Head of caudate nucleus (tissue), 42 donors: ENCODE data around the gene NPEPL1.
"Not testable (repeated sequence)": the region's sequence is repeated elsewhere in the genome, so short reads cannot be mapped to it uniquely, and the experiment has no call there.

Source experiments
- DNase-seq, 42 donors: peaks; one replicate each; pipeline versions ENCODE4 v3.0.0 to v3.0.0-alpha.2; 2020 to 2021; ENCODE audit warnings: mixed read lengths in 7 of 42
- intact Hi-C: fragments of 100-400 bp; cut with DNase I; formaldehyde crosslinking; loops from one replicate; pipeline ENCODE4 v1.15.0; 2022

NPEPL1 gene

DNA sequence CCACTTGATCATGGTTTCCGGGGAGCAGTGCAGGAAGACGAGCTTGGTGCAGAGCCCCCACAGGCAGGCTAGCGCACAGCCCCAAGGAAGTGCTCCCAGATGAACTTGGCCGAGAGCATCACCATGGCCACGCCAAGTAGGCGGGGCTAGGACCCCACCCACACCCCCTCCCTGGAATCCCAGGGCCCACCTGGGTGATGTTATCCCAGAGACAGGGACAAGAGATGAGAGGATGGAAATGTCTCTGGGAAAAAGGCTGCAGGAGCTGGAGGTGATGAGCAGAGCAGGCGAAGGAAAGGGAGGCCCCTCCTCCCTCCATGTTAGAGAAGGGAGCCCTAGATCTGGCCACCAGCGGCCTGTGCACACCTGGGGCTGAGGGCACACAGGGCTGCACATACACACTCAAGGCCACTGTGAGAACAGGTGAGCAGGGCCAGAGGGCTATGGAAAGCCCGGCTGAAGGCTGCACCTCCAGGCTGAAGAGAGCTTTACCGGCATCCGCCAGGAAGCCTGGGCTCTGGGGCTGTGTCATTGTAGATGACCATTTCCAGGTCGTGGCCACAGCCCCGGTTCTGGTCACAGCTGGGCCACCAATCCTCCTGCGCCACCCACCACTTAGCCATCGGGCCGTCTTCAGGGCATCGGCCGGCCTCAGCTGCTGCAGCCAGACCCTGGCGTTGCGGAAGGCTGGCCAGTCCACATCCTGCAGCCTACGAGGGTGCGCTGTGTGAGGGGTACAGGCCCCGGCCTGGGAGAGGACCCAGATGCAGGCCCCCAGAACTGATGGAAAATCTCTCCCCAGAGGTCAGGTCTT lies 24.9 kb downstream of the NPEPL1 start:
- peak in 21 of 42 donors; percentile 4 to 40 (median 13) for DNase-seq
- intact Hi-C loops, result no loop called here

DNA sequence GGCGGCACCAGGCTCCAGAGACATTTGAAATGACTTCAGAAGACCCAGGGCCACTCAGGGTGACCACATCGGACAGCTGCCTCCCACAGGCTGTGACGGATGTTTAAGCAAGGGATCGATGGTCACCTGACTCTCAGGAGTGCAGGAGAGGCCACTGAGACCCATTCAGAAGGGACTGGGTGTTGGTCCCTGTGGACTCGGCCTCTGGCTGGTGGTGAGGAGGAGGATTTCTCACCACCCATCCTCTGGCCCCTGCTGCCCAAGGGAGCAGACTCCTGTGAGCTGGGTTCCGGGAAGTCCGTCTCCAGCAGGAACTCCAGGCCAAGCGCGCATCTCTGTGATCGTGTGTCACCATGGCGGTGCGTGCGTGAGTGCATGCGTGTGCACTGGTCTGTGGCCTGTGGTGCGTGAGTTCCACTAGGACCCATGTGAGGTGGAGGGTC lies 25.5 kb downstream of the NPEPL1 start:
- intact Hi-C loops, result no loop called here
- peak in 18 of 42 donors; percentile 4 to 33 (median 13) for DNase-seq

DNA sequence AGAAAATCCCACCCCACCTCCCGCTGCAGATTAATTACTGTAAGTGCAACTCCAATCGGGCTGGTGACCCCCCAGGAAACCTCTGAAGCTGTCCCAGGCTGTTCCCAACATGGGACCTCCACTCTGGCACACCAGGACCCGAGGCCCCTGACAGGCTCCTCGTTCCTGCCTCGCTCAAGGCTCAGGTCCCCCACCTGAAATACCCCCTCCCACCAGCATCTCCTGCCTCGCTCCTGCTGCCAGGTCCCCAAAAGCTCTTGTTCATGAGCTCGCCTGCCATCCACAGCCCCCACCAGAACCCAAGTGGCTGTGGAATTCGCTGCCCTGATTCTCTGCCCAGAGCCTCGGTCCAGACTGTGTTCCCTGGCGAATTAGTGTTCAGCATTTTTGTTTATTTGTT lies 26.1 kb downstream of the NPEPL1 start:
- intact Hi-C loops, result no loop called here
- peak in 21 of 42 donors; percentile 3 to 40 (median 14) for DNase-seq

- DNase-seq, result peak in 23 of 42 donors; percentile 9 to 47 (median 25)
- intact Hi-C loops, result no loop called here
These were observed 26.7 kb downstream of the NPEPL1 start for GRCh38 chr20:58719258-58719657.

GRCh38 chr20:58719971-58720371 lies 27.4 kb downstream of the NPEPL1 start:
- DNase-seq, result peak in 11 of 42 donors; percentile 3 to 32 (median 9)

GRCh38 chr20:58720890-58721289 lies 28.3 kb downstream of the NPEPL1 start:
- DNase-seq, result peak in 6 of 42 donors; percentile 5 to 29 (median 12)
- intact Hi-C loops, result no loop called here

More at GRCh38 chr20:58719971-58720371, 27.4 kb downstream of the NPEPL1 start:
- intact Hi-C loops, result no loop called here

DNA sequence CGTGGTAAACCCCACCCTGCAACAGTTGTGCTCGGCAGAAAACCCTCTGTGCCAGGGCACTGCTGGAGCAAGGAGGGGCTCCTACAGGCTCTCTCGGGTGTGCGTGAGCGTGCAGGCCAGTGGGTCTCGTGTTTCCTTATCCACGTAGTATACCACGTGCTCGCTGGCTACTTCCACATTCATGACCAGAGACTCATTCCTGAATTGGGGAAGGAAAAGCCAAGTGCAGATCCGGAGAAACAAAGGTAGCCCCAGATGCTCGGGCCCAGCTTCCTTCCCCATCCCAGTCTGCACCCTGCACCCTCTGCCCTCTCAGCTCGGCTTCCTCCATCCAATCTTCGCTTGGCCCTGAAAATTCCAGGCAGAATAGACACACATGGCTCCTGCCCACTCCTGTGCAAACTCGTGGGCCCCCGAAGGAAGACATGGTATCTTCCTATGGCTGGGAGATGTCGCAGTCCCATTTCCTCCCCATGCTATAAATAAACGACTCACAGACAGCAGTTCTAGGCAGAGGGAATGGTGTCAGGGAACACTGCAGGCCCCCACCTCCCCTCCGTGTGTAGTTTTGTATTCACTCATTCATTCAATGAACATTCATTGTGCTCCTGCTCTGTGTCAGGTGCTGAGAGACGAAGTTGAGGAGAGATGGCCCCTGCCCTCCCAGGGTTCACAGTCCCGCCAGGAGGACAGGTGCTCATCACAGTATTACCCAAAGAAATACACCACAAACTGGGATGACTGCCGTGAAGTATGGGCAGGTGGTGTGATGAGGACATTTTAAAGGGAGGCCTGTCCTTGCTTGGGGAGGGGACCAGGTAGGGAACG lies 29.6 kb downstream of the NPEPL1 start:
- intact Hi-C loops, result no loop called here
- peak in 15 of 42 donors; percentile 4 to 41 (median 15) for DNase-seq

DNA sequence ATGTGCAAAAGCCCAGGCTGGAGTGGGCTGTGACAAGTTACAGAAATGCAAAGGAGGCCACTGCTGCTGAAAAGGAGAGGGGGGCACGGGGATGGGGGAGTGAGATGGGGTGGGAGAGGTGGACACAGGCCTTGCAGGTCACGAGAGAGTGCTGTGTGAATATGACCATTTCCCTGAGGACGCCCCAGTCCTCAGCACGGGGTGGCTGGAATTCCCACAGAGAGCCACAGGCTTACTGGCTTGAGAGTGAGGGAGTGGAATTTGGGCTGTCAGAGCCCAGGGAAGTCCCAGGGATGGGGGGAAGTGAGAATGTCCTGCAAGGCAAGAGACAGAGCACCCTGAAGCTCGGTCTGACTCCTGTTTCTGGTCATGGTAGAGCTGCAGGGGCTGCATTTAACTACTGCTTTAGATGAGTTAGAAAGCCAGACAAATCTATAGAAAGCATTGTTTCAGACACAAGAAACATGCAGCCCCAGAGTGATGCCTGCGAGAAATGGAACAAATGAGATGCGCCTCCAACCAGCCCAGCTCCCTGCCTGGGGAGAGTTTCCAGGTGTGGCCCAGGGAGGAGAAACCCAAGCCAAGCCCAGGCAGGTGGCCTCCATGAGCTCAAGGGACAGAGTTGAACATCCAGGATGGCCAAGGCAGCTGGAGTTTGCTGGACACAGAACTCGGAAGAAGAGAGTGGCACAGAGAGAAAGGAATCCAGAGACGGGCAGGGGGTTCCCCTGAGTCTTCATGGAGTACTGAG lies 30.5 kb downstream of the NPEPL1 start:
- DNase-seq, result peak in 8 of 42 donors; percentile 1 to 30 (median 8)
- intact Hi-C loops, result no loop called here

DNA sequence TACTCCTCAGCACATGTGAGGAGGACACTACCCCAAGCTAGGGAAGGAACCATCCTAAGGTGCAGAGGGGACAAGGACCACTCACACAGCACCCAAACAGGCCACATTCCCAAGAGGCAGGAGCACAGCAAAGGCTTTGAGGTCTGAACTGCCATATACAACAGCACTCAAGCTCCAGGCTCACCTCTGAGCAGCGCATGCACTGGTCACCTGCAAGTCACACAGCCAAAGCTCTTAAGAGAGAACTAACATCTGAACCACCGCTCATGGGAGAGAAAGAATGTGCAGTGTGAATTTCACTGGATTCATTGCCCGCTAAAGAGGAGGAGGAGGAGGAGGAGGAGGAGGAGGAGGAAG lies 31.0 kb downstream of the NPEPL1 start:
- DNase-seq, result peak in 5 of 42 donors; percentile 2 to 22 (median 3)
- intact Hi-C loops, result no loop called here

DNA sequence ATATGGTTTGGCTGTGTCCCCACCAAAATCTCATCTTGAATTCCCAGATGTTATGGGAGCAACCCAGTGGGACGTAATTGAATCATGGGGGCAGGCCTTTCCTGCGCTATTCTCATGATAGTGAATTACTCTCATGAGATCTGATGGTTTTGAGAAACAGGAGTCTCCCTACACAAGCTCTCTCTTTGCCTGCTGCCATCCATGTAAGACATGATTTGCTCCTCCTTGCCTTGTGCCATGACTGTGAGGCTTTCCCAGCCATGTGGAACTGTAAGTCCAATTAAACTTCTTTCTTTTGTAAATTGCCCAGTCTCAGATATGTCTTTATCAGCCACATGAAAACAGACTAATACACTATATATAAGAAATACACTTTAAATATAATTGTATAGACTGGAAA lies 33.6 kb downstream of the NPEPL1 start:
- intact Hi-C loops, DNase-seq: not testable (repeated sequence)

GRCh38 chr20:58731192-58731591 lies 38.6 kb downstream of the NPEPL1 start:
- no peak for DNase-seq
- intact Hi-C loops, result no loop called here

DNA sequence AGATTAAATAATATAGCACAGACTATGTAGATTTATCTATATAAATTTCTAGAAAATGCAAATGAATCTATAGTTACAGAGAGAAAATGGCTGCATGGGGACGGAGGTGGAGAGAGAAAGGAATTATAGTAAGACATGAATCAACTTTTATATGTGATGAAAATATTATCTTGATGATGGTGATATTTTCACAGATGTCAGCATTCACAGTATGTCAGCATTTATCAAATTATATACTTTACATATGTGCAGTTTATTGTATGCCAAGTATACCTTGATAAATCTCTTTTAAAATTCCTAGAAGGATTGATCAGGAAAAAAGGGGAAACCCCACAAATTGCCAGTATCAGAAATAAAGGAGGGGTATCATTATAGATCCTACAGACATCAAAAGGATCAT lies 44.6 kb downstream of the NPEPL1 start:
- intact Hi-C loops, result no loop called here
- DNase-seq, result no peak

DNA sequence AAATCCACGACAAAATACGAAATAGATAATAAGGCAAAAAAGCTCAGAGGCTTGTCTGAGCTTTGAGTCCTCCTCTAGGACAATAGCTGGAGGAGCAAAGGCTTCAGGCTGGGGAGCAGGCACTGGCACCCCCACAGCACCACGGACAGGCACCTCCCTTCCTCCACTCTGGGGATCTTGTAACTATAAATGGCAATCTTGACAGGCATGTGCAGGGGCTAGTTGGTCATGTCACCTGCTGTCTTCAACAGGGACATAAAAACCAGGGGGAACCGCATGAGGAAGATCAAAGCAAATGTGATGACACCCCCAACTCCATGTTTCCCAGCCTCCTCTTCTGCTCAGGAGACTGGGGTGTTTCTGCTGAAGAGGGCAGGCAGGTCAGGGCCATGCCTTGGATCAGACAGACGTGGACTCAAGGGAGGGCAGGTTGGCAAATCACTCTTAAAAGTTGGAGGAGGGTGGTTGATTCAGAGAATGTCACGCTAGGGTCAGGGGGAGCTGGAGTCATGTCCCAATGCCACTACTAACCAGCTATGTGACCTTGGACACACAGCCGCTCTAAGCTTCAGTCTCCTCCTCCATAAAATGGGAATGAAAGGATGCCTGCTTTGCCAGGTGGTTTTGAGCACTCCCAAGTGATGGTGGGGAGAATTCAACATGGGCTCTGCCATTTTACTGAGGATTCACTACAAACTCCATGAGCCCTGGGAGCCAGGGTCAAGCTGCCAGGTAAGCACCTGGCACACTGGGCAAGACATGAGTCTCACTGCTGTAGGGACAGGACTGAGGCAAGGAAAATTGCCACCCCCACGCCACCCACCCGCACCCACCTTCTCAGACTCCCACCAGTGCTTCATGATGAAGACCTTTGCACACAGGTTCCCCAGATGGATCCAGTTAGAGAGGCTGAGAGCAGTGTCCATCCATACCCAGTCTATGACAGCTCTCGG lies 48.0 kb downstream of the NPEPL1 start:
- DNase-seq, result peak in 1 of 42 donors; percentile 12
- intact Hi-C loops, result no loop called here

- intact Hi-C loops, result no loop called here
- DNase-seq, result peak in 2 of 42 donors; percentile 12 to 24
These were observed 48.8 kb downstream of the NPEPL1 start for GRCh38 chr20:58741384-58741783.

- DNase-seq, result peak in 2 of 42 donors; percentile 15 to 16
- intact Hi-C loops, result no loop called here
These were observed 50.3 kb downstream of the NPEPL1 start for GRCh38 chr20:58742668-58743566.

- peak in 1 of 42 donors; percentile 1 for DNase-seq
- intact Hi-C loops, result no loop called here
These were observed 51.4 kb downstream of the NPEPL1 start for GRCh38 chr20:58743929-58744534.

DNA sequence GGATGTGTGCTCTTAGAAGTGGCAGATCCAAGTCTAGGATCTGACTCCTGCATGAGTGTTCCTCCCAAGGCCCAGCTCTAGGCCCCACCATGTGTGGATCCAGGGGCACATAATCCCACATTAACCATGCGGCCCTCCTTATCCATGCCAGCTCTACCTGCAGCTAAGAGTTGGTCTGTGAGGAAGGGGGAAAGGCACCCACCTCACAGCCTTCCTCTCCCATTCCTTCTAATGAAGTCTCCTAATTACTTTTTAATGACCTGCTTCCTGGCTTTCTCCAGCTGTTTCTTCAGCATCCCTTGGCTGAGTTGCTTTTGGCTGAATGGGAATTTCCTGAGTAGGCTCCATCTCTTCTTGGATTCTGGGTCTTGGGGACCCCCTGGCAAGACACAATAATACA lies 52.2 kb downstream of the NPEPL1 start:
- intact Hi-C loops, result no loop called here
- peak in 1 of 42 donors; percentile 10 for DNase-seq
